HG03175 (cell line): Measurements from ENCODE around the gene FLG.
"Not testable (repeated sequence)": the region's sequence is repeated elsewhere in the genome, so short reads cannot be mapped to it uniquely, and the experiment has no call there.

Experiments
- ATAC-seq: cut with Tn5 transposase; IDR thresholded peaks from one replicate; pipeline ENCODE4 v1.9.1; 2021; ENCODE audit warnings: mild to moderate bottlenecking, moderate library complexity; ENCODE audit not compliant: unreplicated experiment

Gene FLG

DNA sequence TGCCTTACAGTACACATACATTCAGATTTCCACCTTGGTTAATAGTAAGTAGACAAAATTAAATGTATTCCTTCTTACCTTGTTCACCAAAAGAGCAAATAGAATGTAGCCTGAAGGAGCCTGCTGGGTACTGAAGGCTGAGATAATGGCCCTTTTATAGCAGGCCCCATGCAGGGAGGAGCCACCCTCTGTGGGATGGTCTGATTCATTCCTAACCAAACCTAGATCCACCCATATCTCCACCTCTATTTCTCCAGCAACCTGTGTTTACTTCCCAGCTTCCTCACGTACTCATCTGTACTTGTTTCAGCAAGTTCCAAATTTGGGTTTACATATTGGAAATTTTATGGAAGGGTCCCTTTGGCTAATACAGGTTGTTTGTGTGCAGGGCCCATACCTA is at the start of gene FLG:
Gene FLG, minus strand, starts transcription at position 129 of the 400 bp plus-strand sequence. CDS start 9,783 bp downstream, outside the sequence.
- ATAC-seq, result no peak

DNA sequence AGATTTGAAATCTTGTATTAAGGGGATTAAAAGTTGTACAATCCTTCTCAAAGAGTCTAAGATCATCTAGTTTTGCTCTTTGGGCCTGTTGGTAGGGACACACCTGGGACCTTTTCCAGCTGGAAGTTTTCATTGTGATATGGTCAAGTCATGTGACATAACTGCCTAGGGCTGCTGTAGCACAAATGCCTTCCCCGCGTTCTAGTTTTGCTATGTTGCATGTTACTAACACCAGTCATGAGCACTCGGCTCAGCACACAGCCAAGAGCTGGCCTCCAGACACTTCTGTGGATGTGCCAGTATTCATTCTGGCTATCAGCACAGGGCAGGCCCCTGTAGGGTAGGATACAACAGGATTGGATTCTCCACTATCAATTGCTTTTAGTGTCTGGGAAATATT is 49.4 kb upstream of the FLG start:
- no peak for ATAC-seq

DNA sequence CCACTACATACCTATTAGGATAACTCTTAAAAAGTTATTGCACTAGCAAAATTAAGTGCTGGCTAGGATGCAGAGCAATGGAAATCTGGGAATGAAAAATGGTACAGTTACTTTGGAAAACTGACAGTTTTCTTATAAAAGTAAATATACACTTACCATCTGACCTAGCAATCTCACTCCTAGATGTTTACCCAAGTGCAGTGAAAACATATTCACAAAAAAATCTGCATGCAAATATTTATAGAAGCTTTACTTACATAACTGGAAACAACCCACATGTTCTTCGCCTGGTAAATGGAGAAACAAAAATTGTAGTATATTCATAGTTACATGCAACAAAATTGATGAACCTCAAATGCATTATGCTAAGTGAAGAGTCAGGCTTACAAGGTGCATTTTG is 47.6 kb upstream of the FLG start:
- ATAC-seq, result no peak

DNA sequence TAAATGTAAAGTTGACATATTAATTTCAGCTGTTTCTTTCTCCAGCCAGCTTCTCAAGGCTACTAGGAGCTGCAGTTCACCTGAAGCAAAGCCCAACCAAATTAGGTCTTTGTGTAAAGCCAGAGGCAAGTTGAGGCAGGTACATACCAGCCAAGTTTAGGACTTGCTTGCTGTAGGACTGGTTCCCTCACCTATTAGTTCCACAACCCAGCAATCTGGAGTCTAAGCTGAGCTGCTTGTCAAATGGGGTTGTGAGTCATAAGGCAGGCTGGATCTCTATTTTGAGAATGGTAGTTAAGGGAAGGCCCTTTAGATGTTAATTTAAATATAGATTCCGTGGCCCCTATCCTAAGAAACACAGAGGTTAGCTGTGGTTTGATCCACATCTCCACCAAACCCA is 42.4 kb upstream of the FLG start:
- no peak for ATAC-seq

DNA sequence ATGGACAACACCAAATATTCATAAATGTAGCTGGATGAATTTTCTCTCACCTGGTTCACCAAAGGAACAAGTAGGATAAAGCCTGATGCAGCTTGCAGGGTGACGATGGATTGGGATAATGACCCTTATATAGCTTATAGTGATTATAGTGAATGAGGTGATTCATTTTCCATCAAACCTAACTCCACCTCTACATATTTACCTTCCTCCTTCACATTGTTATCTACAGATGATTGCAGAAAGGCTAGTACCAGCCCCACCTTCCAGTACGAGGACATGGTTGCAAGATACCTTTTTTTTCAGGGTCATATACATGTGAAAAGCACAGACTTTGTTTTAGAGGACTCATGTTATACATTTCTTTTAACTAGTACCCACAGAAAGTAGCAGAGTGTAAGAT is 34.9 kb upstream of the FLG start, which contains the start of gene FLG2:
Gene FLG2, minus strand, starts transcription at position 101 of the 400 bp plus-strand sequence. CDS start 1,122 bp downstream, outside the sequence.
- ATAC-seq, result no peak

DNA sequence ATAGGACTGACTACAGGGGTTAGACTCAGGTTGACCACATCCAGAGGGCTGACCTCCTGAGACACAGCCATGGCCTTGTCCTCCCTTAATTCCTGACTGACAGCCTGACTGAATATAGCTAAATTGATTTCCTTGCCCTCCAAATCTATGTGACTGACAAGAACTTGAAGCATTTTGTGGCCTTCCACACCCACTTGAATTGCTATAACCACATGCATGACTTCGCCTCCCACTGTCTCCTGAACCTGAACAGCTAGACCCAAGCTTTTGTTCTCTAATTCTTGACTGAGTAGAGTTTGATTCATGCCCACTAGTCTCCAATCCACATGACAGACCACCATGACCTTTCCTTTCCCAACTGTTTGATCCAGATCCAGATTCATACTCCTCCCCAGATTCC is 31.7 kb upstream of the FLG start:
- ATAC-seq, result no peak

DNA sequence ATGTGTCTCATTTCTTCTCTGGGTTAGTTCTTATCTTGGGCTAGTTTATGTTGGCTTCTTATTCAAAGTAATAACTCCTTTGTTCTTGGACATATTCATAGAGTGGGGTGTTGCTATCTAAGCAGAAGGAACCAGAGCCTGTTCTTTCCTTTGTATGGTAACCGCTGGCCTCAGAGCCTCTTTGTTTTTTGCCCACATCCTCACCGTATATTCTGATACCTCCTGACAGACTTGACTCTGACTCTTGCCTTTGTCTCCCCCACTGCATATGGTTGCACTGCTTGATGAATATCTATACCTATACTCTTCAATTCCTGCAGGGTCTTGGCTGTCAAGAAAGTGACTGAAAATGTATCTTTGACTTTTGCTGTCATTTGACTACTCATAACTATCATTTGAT is 24.6 kb upstream of the FLG start:
- no peak for ATAC-seq

DNA sequence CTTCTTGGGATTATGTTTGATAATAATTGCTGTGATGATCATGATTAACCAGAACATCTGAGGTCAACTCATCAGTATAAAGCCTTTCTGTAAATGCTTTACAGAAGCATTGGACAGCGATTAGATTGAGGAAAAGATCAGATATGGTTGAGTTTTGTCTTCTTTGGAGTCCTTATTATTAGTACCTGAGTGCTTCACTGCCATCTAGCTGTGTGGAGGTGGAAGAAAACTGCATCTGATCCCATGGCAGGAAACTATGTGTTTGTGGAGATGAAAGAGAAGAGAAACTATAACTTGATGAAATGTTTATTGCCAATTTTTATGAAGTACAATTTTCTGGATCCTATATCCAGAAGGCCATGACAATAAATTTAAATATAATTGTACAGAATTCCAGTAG is 23.4 kb upstream of the FLG start:
- no peak for ATAC-seq

DNA sequence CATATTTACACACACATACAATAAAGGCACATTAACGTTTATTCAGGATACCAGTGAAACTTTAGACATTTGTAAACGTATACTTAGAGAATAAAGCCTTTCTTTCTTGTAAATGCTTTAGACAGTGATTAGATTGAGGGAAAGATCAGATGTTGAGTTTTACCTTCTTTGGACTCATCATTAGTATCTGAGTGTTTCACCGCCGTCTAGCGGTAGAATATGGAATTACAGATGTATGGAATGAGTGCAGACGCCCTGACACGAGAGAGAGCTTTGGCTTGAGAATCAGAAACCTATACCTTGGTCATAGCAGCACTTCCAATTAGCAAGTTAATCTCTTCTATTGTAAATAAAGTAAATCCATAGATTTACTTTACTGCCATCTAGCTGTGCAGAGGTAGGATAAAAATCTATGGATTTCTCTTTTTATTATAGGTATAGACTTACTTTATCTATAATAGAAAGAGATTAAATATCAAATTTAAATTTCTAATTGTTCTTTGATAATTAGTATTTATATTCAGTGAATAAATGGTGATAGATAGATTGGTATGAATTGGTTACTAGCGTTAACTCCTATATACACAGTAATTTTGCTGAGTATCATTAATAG is 22.2 kb upstream of the FLG start:
- ATAC-seq, result peak; percentile 68

DNA sequence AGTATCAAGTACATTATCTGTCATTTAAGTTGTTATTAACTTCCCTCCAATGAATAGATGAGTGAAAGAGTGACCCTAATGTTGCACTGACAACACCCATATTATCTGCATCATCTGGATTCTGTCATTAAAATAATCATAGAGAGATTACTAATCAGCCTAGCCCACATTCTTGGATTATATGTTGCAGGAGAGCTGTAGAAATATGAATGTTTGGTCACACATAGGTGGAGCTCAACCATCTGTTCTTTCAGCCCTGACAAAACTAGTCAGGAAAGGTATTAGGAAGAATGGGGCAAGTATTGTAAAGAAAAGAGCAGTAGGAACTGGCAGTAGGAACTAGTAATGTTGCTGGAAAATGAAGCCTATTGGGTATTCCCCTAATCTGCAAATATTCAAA is 19.4 kb upstream of the FLG start:
- no peak for ATAC-seq

DNA sequence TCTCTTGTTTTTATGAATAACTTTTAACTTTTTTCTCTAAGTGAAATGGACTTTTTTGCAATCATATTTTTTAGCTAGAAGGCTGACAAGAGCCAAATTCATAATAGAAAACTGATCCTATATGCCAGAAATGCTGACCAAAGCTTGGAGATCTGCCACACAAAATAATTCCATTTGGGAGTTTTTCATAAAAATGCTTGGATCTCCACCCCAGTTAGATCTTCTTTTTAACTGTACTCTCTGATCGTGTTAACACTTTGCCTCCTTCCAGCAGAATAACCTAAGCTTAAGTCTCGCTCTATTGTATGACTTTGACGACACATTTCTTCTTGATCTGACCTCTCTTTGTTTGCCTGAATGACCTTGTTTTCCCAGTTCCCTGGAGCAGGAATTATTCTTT is 18.0 kb upstream of the FLG start:
- ATAC-seq, result no peak

DNA sequence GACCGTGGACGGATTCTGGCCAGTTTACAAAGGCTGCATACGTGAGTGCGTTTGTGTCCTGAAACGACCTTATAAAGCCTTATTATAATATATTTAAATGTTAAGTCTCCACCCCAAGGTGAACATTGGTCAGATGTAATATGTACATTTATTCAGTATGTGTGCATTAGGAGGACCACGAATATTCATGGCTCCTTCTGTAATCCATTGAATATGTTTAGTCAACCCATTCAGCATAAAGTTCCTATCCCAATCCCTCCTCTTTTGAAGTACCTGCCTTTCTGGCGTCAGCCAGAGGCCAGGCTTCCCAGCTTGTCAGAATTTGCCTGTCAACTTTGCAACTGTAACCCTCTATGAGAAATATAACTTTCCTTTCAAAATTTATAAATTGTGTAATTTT is 10.4 kb upstream of the FLG start:
- ATAC-seq, result no peak

DNA sequence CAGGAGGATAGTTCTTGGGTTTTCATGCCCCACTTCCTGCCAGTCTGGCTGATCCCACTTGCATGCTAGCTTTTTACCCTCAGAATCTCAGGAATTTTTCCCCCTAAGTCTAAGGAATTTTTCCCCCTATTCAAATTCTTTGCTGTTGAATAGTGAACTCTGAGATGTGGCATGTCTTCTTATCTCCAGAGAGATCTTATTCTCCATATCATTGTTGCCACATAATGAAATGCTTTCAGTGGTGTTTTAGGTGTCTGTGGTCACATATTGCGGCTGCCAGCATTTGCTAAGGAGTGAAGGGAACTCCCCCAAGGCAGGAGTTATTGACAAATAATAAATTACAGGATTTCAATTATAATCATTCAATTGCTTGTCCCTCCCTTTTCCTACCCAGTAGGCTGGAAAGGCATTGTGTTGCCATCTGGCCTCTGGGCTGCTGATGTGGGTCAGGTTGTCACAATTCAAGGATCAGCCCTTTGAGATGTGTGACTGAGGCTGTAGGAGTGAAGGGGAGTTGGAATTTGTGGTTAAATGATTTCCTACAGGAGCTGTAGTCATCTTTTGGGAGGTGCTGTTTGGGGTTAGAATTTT is 3.9 kb upstream of the FLG start:
- no peak for ATAC-seq

DNA sequence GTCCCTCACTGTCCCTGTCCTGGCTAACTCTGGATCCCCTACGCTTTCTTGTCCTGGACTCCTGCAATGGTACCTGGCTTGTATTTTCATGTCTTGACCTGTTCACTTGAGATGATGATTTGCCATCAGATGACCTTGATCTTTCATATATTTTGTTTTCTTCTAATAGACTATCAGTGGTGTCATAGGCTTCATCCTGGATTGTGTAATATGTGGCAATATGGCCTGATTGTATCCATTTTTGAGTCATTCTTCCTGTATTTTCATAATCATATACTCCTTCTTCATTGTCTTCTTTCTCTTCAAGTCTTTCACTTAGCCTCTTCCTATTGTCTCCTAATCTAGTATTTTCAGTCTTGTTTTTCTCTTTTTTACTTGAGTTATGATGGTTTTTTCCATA is 11.1 kb downstream of the FLG start:
- no peak for ATAC-seq

DNA sequence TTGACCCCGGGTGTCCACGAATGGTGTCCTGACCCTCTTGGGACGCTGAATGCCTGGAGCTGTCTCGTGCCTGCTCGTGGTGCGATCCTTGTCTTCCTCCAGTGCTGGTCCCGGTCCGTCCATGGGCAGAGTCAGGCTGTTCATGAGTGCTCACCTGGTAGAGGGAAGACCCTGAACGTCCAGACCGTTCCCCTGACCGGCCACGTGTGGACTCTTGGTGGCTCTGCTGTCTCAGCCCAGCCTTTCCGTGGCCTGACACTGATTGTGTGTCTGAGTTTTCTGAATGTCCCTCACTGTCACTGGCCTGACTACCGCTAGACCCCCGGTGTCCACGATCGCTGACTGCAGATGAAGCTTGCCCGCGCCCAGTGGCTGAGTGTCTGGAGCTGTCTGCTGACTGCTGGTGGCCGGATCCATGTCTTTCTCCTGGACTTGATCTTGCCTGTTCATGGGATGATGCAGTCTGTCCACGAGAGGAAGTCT is 11.7 kb downstream of the FLG start:
- ATAC-seq, result no peak

DNA sequence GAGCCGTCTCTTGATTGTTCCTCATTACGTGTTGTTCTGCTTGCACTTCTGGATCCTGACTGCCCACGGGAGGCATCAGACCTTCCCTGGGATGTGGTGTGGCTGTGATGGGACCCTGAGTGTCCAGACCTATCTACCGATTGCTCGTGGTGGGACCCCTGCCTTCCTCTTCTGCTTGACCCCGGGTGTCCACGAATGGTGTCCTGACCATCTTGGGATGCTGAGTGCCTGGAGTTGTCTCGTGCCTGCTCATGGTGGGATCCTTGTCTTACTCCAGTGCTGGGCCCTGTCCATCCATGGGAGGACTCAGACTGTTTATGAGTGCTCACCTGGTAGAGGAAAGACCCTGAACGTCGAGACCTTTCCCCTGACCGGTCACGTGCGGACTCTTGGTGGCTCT is 12.9 kb downstream of the FLG start:
- ATAC-seq, result not testable (repeated sequence)

DNA sequence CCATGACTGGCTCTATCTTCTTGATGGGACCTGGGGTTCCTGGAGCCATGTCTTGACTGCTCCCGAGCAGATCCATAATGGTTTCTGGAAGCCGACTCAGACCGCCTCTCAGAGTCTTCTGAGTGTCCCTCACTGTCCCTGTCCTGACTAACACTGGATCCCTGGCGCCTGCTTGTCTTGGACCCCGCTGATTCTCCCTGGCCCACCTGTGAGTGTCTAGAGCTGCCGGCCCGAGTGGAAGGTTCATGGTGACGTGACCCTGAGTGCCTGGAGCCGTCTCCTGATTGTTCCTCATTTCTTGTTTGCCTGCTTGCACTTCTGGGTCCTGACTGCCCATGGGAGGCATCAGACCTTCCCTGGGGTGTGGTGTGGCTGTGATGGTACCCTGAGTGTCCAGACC is 15.1 kb downstream of the FLG start:
- no peak for ATAC-seq

DNA sequence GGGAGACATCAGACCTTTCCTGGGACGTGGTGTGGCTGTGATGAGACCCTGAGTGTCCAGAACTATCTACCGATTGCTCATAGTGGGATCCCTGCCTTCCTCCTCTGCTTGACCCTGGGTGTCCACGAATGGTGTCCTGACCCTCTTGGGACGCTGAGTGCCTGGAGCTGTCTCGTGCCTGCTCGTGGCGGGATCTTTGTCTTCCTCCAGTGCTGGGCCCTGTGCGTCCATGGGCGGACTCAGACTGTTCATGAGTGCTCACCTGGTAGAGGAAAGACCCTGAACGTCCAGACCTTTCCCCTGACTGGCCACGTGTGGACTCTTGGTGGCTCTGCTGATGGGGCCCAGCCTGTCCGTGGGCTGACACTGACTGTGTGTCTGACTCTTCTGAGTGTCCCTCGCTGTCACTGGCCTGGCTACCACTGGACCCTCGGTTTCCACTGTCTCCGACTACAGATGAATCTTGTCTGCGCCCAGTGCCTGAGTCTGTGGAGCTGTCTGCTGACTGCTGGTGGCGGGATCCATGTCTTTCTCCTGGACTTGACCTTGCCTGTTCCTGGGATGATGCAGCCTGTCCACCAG is 15.6 kb downstream of the FLG start:
- ATAC-seq, result not testable (repeated sequence)

DNA sequence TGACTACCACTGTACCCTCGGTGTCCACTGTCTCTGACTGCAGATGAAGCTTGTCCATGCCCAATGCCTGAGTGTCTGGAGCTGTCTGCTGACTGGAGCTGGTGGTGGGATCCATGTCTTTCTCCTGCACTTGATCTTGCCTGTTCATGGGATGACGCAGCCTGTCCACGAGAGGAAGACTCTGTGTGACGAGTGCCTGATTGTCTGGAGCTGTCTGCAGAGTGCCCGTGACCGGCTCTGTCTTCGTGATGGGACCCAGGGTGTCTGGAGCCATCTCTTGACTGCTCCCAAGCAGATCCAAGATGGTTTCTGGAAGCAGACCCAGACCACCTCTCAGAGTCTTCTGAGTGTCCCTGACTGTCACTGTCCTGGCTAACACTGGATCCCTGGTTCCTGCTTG is 16.3 kb downstream of the FLG start:
- ATAC-seq, result not testable (repeated sequence)

DNA sequence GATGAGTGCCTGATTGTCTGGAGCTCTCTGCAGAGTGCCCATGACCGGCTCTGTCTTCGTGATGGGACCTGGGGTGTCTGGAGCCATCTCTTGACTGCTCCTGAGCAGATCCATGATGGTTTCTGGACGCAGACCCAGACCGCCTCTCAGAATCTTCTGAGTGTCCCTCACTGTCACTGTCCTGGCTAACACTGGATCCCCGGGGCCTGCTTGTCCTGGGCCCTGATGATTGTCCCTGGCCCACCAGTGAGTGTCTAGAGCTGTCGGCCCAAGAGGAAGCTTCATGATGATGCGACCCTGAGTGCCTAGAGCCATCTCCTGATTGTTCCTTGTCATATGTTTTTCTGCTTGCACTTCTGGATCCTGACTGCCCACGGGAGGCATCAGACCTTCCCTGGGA is 17.1 kb downstream of the FLG start:
- ATAC-seq, result not testable (repeated sequence)

DNA sequence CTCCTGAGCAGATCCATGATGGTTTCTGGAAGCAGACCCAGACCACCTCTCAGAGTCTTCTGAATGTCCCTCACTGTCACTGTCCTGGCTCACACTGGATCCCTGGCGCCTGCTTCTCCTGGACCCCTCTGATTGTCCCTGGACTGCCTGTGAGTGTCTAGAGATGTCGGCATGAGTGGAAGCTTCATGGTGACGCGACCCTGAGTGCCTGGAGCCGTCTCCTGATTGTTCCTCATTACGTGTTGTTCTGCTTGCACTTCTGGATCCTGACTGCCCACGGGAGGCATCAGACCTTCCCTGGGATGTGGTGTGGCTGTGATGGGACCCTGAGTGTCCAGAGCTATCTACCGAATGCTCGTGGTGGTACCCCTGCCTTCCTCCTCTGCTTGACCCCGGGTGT is 18.9 kb downstream of the FLG start:
- not testable (repeated sequence) for ATAC-seq

DNA sequence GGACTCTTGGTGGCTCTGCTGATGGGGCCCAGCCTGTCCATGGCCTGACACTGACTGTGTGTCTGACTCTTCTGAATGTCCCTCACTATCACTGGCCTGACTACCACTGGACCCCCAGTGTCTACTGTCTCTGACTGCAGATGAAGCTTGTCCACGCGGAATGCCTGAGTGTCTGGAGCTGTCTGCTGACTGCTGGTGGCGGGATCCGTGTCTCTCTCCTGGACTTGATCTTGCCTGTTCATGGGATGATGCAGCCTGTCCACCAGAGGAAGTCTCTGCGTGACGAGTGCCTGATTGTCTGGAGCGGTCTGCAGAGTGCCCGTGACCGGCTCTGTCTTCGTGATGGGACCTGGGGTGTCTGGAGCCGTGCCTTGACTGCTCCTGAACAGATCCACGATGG is 20.3 kb downstream of the FLG start:
- ATAC-seq, result not testable (repeated sequence)
